Keratinocyte (primary cell): ENCODE measurements around the gene PTDSS2. TPM values are rescaled to one million over a fixed set of nuclear protein-coding genes. Genes with fewer than 3 reads are reported as not detected.
A peak's percentile ranks its signal among the peaks of the same experiment; 100 is the strongest.
"Not testable (repeated sequence)": the region's sequence is repeated elsewhere in the genome, so short reads cannot be mapped to it uniquely, and the experiment has no call there.

Experiments used
- DNase-seq: peaks from one replicate; pipeline ENCODE4 v3.0.0-alpha.2; 2011; ENCODE audit warnings: low read depth, missing footprints, low spot score
- FAIRE-seq: peaks from 2 replicates; lab custom pipeline; 2011; peaks lifted over from hg19 to GRCh38; lab: Jason Lieb, UNC
- H2AFZ ChIP-seq: 2 replicates; pipeline ENCODE4 v1.6.0; 2012; ENCODE audit warnings: low read length, control low read depth, inconsistent platforms; ENCODE audit not compliant: control insufficient read depth
- H3K27ac ChIP-seq: 2 replicates; pipeline ENCODE4 v1.5.1; 2011; ENCODE audit warnings: low read length; ENCODE audit not compliant: control insufficient read depth, insufficient read depth
- H3K27me3 ChIP-seq: 3 replicates; pipeline ENCODE4 v1.6.0; 2011; ENCODE audit warnings: low read length; ENCODE audit not compliant: control insufficient read depth, insufficient read depth; ENCODE audit errors: extremely low read depth
- H3K36me3 ChIP-seq, 2 experiments: 2 replicates in 1 of 2; 3 replicates in 1 of 2; pipeline ENCODE4 v1.5.1; 2011; ENCODE audit warnings: low read length in 2 of 2, mild to moderate bottlenecking in 1 of 2; ENCODE audit not compliant: control insufficient read depth in 2 of 2, insufficient read depth in 2 of 2; ENCODE audit errors: extremely low read depth in 1 of 2
- H3K4me1 ChIP-seq: 3 replicates; pipeline ENCODE4 v1.5.1; 2011; ENCODE audit warnings: low read length; ENCODE audit not compliant: control insufficient read depth, insufficient read depth; ENCODE audit errors: extremely low read depth
- H3K4me2 ChIP-seq: 3 replicates; pipeline ENCODE4 v1.6.0; 2011; ENCODE audit warnings: low read depth, low read length; ENCODE audit not compliant: control insufficient read depth, insufficient read depth; ENCODE audit errors: extremely low read depth
- H3K4me3 ChIP-seq, 3 experiments: fragments of 200-600 bp in 1 of 3; sonication (generic) in 1 of 3; 2 replicates in 2 of 3; 3 replicates in 1 of 3; pipeline ENCODE4 v1.5.1; 2011 to 2016; ENCODE audit warnings: low read length in 3 of 3, mild to moderate bottlenecking in 3 of 3, control low read depth in 2 of 3, inconsistent platforms in 1 of 3, low read depth in 1 of 3, mixed read lengths in 1 of 3, mixed run types in 1 of 3, moderate library complexity in 1 of 3; ENCODE audit not compliant: control insufficient read depth in 2 of 3, insufficient read depth in 2 of 3; ENCODE audit errors: extremely low read depth in 1 of 3
- H3K79me2 ChIP-seq: 2 replicates; pipeline ENCODE4 v1.6.0; 2012; ENCODE audit warnings: low read length; ENCODE audit not compliant: control insufficient read depth, insufficient read depth
- H3K9ac ChIP-seq: 3 replicates; pipeline ENCODE4 v1.6.0; 2011; ENCODE audit warnings: low read length; ENCODE audit not compliant: control insufficient read depth, insufficient read depth; ENCODE audit errors: extremely low read depth
- H3K9me1 ChIP-seq: 3 replicates; pipeline ENCODE4 v1.6.0; 2011; ENCODE audit warnings: low read length; ENCODE audit not compliant: control insufficient read depth, insufficient read depth; ENCODE audit errors: extremely low read depth
- H3K9me3 ChIP-seq: 2 replicates; pipeline ENCODE4 v1.5.1; 2012; ENCODE audit warnings: low read depth, low read length; ENCODE audit not compliant: control insufficient read depth
- H4K20me1 ChIP-seq: 3 replicates; pipeline ENCODE4 v1.6.0; 2011; ENCODE audit warnings: low read length; ENCODE audit not compliant: control insufficient read depth, insufficient read depth; ENCODE audit errors: extremely low read depth
- EZH2 ChIP-seq: IDR thresholded peaks from one replicate; pipeline ENCODE4 v1.6.1; 2012; ENCODE audit warnings: inconsistent platforms, mild to moderate bottlenecking, low read length, moderate library complexity
- dilution Hi-C: fragments of 300-500 bp; cut with MboI; formaldehyde crosslinking; loops from one replicate; pipeline ENCODE4 v1.7.0; 2020; ENCODE audit warnings: low sequenced_read_pairs; ENCODE audit not compliant: extremely low pct_ligation_motif_present
- polyA plus RNA-seq, 5 experiments: library from polyadenylated mRNA; depleted of rRNA in 3 of 5; stranded (reverse) in 3 of 5; stranded (forward) in 1 of 5; unstranded in 1 of 5; fragments of >200 nt; gene quantifications; 1 replicate in 1 of 5; 2 replicates in 3 of 5; 3 replicates in 1 of 5; pipeline versions ENCODE4 v1.2.1 to v1.2.3, GENCODE V29; 2011 to 2012; ENCODE audit warnings: missing spikeins in 2 of 5, low read depth in 1 of 5, low replicate concordance in 1 of 5
- TF ChIP-seq, protein P1 (sequence below), 3 experiments: IDR thresholded peaks in 1 of 3; conservative IDR thresholded peaks in 1 of 3; optimal IDR thresholded peaks in 1 of 3; 2 replicates in 2 of 3; 3 replicates in 1 of 3; pipeline versions ENCODE3 to v1.5.1; 2011; ENCODE audit warnings: low read length in 3 of 3, mild to moderate bottlenecking in 3 of 3, moderate library complexity in 2 of 3, control low read depth in 1 of 3, inconsistent platforms in 1 of 3; ENCODE audit not compliant: insufficient read depth in 2 of 3; ENCODE audit errors: extremely low read depth in 1 of 3

The PTDSS2 gene
- polyA plus RNA-seq, 1 donor (not counting 4 experiments of a cell fraction or from before 2014, with no cell fraction given), result 21.6 TPM

DNA sequence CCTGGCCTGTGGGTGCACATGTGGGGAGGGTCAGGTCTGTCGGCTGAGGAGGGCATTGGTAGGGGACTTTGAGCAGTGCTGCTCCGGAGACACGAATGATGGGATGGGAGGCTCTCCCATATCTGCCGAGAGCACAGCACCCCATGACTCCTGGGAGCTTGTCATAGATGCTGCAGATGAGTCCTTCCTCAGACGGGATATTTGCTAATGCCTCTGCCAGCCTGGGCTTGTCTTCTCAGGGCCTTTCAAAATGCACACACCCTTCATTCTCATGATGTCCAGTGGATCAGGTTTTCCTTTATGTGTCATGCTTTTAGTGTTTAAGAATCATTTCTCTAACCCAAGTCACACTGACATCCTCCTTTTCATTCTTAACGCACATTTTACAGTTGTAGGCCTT is 65.1 kb downstream of the PTDSS2 start:
- Histone ChIP-seq H3K27ac (peak overlapping the region; percentile 90), H3K9ac (peak overlapping the region; percentile 60), H3K36me3 (peaks cover 4 to 5% of the 10 kb centered on the region in 2 experiments), H3K27me3 (no peaks in the 10 kb centered on the region), H3K9me1 (no peaks in the 10 kb centered on the region), H2AFZ (peak overlapping the region; percentile 69), H3K4me2 (peak overlapping the region; percentile 45), H3K4me1 (peaks cover 20% of the 10 kb centered on the region), H4K20me1 (no peaks in the 10 kb centered on the region), H3K9me3 (peaks cover 3% of the 10 kb centered on the region), H3K4me3 (no peak overlapping the region), H3K79me2 (no peaks in the 10 kb centered on the region)
- TF ChIP-seq, protein P1, sequence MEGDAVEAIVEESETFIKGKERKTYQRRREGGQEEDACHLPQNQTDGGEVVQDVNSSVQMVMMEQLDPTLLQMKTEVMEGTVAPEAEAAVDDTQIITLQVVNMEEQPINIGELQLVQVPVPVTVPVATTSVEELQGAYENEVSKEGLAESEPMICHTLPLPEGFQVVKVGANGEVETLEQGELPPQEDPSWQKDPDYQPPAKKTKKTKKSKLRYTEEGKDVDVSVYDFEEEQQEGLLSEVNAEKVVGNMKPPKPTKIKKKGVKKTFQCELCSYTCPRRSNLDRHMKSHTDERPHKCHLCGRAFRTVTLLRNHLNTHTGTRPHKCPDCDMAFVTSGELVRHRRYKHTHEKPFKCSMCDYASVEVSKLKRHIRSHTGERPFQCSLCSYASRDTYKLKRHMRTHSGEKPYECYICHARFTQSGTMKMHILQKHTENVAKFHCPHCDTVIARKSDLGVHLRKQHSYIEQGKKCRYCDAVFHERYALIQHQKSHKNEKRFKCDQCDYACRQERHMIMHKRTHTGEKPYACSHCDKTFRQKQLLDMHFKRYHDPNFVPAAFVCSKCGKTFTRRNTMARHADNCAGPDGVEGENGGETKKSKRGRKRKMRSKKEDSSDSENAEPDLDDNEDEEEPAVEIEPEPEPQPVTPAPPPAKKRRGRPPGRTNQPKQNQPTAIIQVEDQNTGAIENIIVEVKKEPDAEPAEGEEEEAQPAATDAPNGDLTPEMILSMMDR (optimal IDR thresholded peaks at IDR 0.05 in 1 of 3, IDR thresholded peaks at IDR 0.05 in 1 of 3, conservative IDR thresholded peaks at IDR 0.05 in 1 of 3; ENCODE audit: extremely low read depth in 1 of 3, insufficient read depth in 2 of 3, low read length in 3 of 3), result no peak
- no peak for TF ChIP-seq EZH2
- dilution Hi-C loops, result no loop called here
- FAIRE-seq, result peak; percentile 99
- DNase-seq, result peak; percentile 79

DNA sequence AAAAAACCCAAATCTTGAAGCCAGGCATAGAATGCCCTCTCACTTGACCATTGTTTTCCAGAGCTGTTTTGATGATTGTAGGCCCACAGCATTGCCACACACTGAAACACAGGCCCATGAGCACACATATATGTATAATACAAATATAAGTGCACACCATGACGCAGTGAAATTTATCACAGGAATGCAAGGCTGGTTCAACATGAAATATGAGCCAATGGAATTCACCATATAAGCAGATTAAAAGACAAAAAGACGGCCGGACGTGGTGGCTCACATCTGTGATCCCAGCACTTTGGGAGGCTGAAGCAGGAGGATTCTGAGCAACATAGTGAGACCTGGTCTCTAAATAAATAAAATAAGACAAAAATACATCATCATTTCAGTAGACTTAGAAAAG is 66.3 kb downstream of the PTDSS2 start:
- dilution Hi-C loops, result no loop called here

DNA sequence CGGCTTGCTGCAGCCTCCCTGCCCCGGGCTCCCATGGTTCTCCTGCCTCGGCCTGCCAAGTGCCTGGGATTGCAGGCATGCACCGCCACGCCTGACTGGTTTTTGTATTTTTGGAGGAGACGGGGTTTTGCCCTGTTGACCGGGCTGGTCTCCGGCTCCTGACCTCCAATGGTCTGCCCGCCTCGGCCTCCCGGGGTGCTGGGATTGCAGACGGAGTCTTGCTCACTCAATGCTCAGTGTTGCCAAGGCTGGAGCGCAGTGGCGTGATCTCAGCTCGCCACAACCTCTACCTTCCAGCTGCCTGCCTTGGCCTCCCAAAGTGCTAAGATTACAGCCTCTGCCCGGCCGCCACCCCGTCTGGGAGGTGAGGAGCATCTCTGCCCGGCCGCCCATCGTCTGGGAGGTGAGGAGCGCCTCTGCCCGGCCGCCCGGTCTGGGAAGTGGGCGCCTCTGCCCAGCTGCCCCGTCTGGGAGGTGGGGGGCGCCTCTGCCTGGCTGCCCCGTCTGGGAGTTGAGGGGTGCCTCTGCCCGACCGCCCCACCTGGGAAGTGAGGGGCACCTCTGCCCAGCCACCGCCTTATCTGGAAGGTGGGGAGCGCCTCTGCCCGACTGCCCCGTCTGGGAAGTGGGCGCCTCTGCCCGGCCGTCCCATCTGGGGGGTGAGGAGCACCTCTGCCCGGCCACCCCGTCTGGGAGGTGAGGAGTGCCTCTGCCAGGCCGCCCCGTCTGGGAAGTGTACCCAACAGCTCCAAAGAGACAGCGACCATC is 67.0 kb downstream of the PTDSS2 start:
- H4K20me1 ChIP-seq, DNase-seq, H3K36me3 ChIP-seq, H3K9ac ChIP-seq, dilution Hi-C loops, H2AFZ ChIP-seq, H3K4me2 ChIP-seq, FAIRE-seq, H3K27ac ChIP-seq, H3K9me1 ChIP-seq, H3K9me3 ChIP-seq, H3K79me2 ChIP-seq, H3K4me3 ChIP-seq, H3K27me3 ChIP-seq: not testable (repeated sequence)
- H3K4me1 ChIP-seq, result peaks cover 20% of the 10 kb centered on the region

More for the DNA sequence above, 66.3 kb downstream of the PTDSS2 start:
- H3K4me1 ChIP-seq, result peaks cover 20% of the 10 kb centered on the region
- H2AFZ ChIP-seq, result no peak overlapping the region
- H3K9me1 ChIP-seq, result no peaks in the 10 kb centered on the region
- H3K79me2 ChIP-seq, result no peaks in the 10 kb centered on the region
- H3K4me3 ChIP-seq, result no peak overlapping the region
- H3K4me2 ChIP-seq, result no peak overlapping the region
- peak overlapping the region; percentile 90 for H3K27ac ChIP-seq
- FAIRE-seq (no peak), DNase-seq (no peak)
- H3K9ac ChIP-seq, result no peak overlapping the region
- H4K20me1 ChIP-seq, result no peaks in the 10 kb centered on the region
- TF ChIP-seq, protein P1 (optimal IDR thresholded peaks at IDR 0.05 in 1 of 3, IDR thresholded peaks at IDR 0.05 in 1 of 3, conservative IDR thresholded peaks at IDR 0.05 in 1 of 3; ENCODE audit: extremely low read depth in 1 of 3, insufficient read depth in 2 of 3, low read length in 3 of 3), result no peak
- TF ChIP-seq EZH2, result no peak
- peaks cover 3% of the 10 kb centered on the region for H3K9me3 ChIP-seq
- peaks cover 2 to 5% of the 10 kb centered on the region in 2 experiments for H3K36me3 ChIP-seq
- no peaks in the 10 kb centered on the region for H3K27me3 ChIP-seq
